Immature natural killer cell (primary cell): ENCODE measurements around the gene NDUFAF7. TPM values are rescaled to one million over a fixed set of nuclear protein-coding genes. Genes with fewer than 3 reads are reported as not detected.

Experiments used
- DNase-seq, 3 donors: peaks; one replicate each; pipeline ENCODE4 v3.0.0; 2022; ENCODE audit warnings: mixed read lengths in 1 of 3
- H3K27ac Mint-ChIP-seq, 6 donors: one replicate each; pipeline ENCODE4 v1.8.0; 2020; ENCODE audit warnings: mixed read lengths in 6 of 6, mild to moderate bottlenecking in 5 of 6, inconsistent platforms in 4 of 6, moderate library complexity in 3 of 6
- H3K27me3 Mint-ChIP-seq, 3 donors: one replicate each; pipeline ENCODE4 v1.8.0; 2020 to 2021; ENCODE audit warnings: low read depth in 3 of 3, mild to moderate bottlenecking in 3 of 3, mixed read lengths in 3 of 3, moderate library complexity in 3 of 3, inconsistent platforms in 1 of 3
- H3K36me3 Mint-ChIP-seq, 3 donors: one replicate each; pipeline ENCODE4 v1.8.0; 2020; ENCODE audit warnings: mixed read lengths in 3 of 3, inconsistent platforms in 2 of 3, mild to moderate bottlenecking in 2 of 3
- H3K4me1 Mint-ChIP-seq, 2 donors: one replicate each; pipeline ENCODE4 v1.8.0; 2020; ENCODE audit warnings: inconsistent platforms in 2 of 2, mild to moderate bottlenecking in 2 of 2, mixed read lengths in 2 of 2, moderate library complexity in 1 of 2
- H3K4me3 Mint-ChIP-seq, 5 donors: one replicate each; pipeline ENCODE4 v1.8.0; 2020; ENCODE audit warnings: mild to moderate bottlenecking in 5 of 5, mixed read lengths in 5 of 5, inconsistent platforms in 3 of 5, moderate library complexity in 3 of 5
- H3K9me3 Mint-ChIP-seq, 6 donors: one replicate each; pipeline ENCODE4 v1.8.0; 2020; ENCODE audit warnings: mild to moderate bottlenecking in 6 of 6, mixed read lengths in 6 of 6, inconsistent platforms in 4 of 6, moderate library complexity in 3 of 6
- polyA plus RNA-seq, 3 donors: library from polyadenylated mRNA; unstranded; fragments of 300-500 nt; fragmentation: Illumina TruSeq; gene quantifications; one replicate each; pipeline ENCODE4 v1.2.3, GENCODE V29; 2021

Gene NDUFAF7
- polyA plus RNA-seq, 3 donors from 2014 or later, result 5.9 to 8.1 (median 7.7) TPM

GRCh38 chr2:37228788-37229187 lies 2.7 kb upstream of the NDUFAF7 start:
- H3K4me3 Mint-ChIP-seq, result no peak overlapping the region
- DNase-seq, result no peak

GRCh38 chr2:37230581-37230980 lies 877 bp upstream of the NDUFAF7 start:
- Mint-ChIP-seq H3K9me3 (no peaks in the 10 kb centered on the region), H3K4me3 (no peak overlapping the region), H3K27ac (no peak overlapping the region), H3K4me1 (peaks cover 8 to 33% of the 10 kb centered on the region in 2 donors), H3K27me3 (peaks cover 0 to 3% (median 0%) of the 10 kb centered on the region in 3 donors), H3K36me3 (peaks cover 15 to 18% (median 15%) of the 10 kb centered on the region in 3 donors)
- no peak for DNase-seq

More at GRCh38 chr2:37228788-37229187, 2.7 kb upstream of the NDUFAF7 start:
- Mint-ChIP-seq H3K9me3 (no peaks in the 10 kb centered on the region), H3K4me1 (peaks cover 11 to 36% of the 10 kb centered on the region in 2 donors), H3K27ac (peak overlapping the region in 1 of 6 donors; percentile 26), H3K36me3 (peaks cover 7 to 19% (median 9%) of the 10 kb centered on the region in 3 donors), H3K27me3 (peaks cover 0 to 3% (median 0%) of the 10 kb centered on the region in 3 donors)

GRCh38 chr2:37232131-37232933 lies 874 bp downstream of the NDUFAF7 start:
- Mint-ChIP-seq H3K27ac (no peak overlapping the region), H3K9me3 (no peaks in the 10 kb centered on the region), H3K4me1 (peaks cover 8 to 20% of the 10 kb centered on the region in 2 donors), H3K36me3 (peaks cover 15 to 20% (median 15%) of the 10 kb centered on the region in 3 donors), H3K4me3 (no peak overlapping the region), H3K27me3 (peaks cover 0 to 3% (median 0%) of the 10 kb centered on the region in 3 donors)
- DNase-seq, result no peak

GRCh38 chr2:37243435-37243834 lies 12.0 kb downstream of the NDUFAF7 start:
- H3K36me3 Mint-ChIP-seq, result peaks cover 18 to 48% (median 27%) of the 10 kb centered on the region in 3 donors

GRCh38 chr2:37244017-37244416 lies 12.6 kb downstream of the NDUFAF7 start:
- Mint-ChIP-seq H3K4me3 (no peak overlapping the region), H3K27me3 (no peaks in the 10 kb centered on the region)

More at GRCh38 chr2:37243435-37243834, 12.0 kb downstream of the NDUFAF7 start:
- no peaks in the 10 kb centered on the region for H3K4me1 Mint-ChIP-seq
- H3K9me3 Mint-ChIP-seq, result no peaks in the 10 kb centered on the region
- peak overlapping the region in 4 of 6 donors; percentile 20 to 65 (median 36) for H3K27ac Mint-ChIP-seq
- H3K4me3 Mint-ChIP-seq, result no peak overlapping the region
- DNase-seq, result no peak
- H3K27me3 Mint-ChIP-seq, result no peaks in the 10 kb centered on the region

GRCh38 chr2:37244755-37245154 lies 13.3 kb downstream of the NDUFAF7 start:
- DNase-seq, result no peak
- Mint-ChIP-seq H3K27me3 (no peaks in the 10 kb centered on the region), H3K4me3 (no peak overlapping the region), H3K4me1 (no peaks in the 10 kb centered on the region), H3K9me3 (no peaks in the 10 kb centered on the region), H3K27ac (no peak overlapping the region), H3K36me3 (peaks cover 22 to 49% (median 33%) of the 10 kb centered on the region in 3 donors)

More at GRCh38 chr2:37244017-37244416, 12.6 kb downstream of the NDUFAF7 start:
- Mint-ChIP-seq H3K27ac (no peak overlapping the region), H3K36me3 (peaks cover 22 to 46% (median 29%) of the 10 kb centered on the region in 3 donors), H3K4me1 (no peaks in the 10 kb centered on the region), H3K9me3 (no peaks in the 10 kb centered on the region)
- no peak for DNase-seq

- Mint-ChIP-seq H3K4me1 (no peaks in the 10 kb centered on the region), H3K27ac (peak overlapping the region in 2 of 6 donors; percentile 2 to 29), H3K4me3 (no peak overlapping the region), H3K36me3 (peaks cover 22 to 48% (median 37%) of the 10 kb centered on the region in 3 donors), H3K9me3 (no peaks in the 10 kb centered on the region), H3K27me3 (no peaks in the 10 kb centered on the region)
- DNase-seq, result no peak
These were observed 14.7 kb downstream of the NDUFAF7 start for GRCh38 chr2:37246205-37246604.

GRCh38 chr2:37250869-37251740 lies 19.6 kb downstream of the NDUFAF7 start:
- no peaks in the 10 kb centered on the region for H3K9me3 Mint-ChIP-seq
- H3K36me3 Mint-ChIP-seq, result peaks cover 19 to 48% (median 41%) of the 10 kb centered on the region in 3 donors
- no peaks in the 10 kb centered on the region for H3K4me1 Mint-ChIP-seq
- peak overlapping the region in 2 of 6 donors; percentile 3 to 8 for H3K27ac Mint-ChIP-seq
- H3K4me3 Mint-ChIP-seq, result no peak overlapping the region
- no peaks in the 10 kb centered on the region for H3K27me3 Mint-ChIP-seq
- no peak for DNase-seq

GRCh38 chr2:37262522-37262921 lies 31.1 kb downstream of the NDUFAF7 start:
- Mint-ChIP-seq H3K27ac (no peak overlapping the region), H3K4me3 (no peak overlapping the region), H3K36me3 (peaks cover 4 to 20% (median 6%) of the 10 kb centered on the region in 3 donors), H3K9me3 (no peaks in the 10 kb centered on the region), H3K4me1 (no peaks in the 10 kb centered on the region), H3K27me3 (no peaks in the 10 kb centered on the region)
- no peak for DNase-seq

GRCh38 chr2:37263839-37264238 lies 32.4 kb downstream of the NDUFAF7 start:
- H3K36me3 Mint-ChIP-seq, result peaks cover 8 to 27% (median 9%) of the 10 kb centered on the region in 3 donors
- H3K9me3 Mint-ChIP-seq, result no peaks in the 10 kb centered on the region
- H3K4me3 Mint-ChIP-seq, result no peak overlapping the region
- peak overlapping the region in 2 of 6 donors; percentile 17 to 51 for H3K27ac Mint-ChIP-seq
- no peaks in the 10 kb centered on the region for H3K27me3 Mint-ChIP-seq
- H3K4me1 Mint-ChIP-seq, result no peaks in the 10 kb centered on the region
- no peak for DNase-seq

- DNase-seq, result no peak
- Mint-ChIP-seq H3K4me3 (no peak overlapping the region), H3K4me1 (no peaks in the 10 kb centered on the region), H3K27me3 (no peaks in the 10 kb centered on the region), H3K9me3 (no peaks in the 10 kb centered on the region), H3K27ac (no peak overlapping the region), H3K36me3 (peaks cover 18 to 36% (median 36%) of the 10 kb centered on the region in 3 donors)
These were observed 36.2 kb downstream of the NDUFAF7 start for GRCh38 chr2:37267685-37268084.

GRCh38 chr2:37268111-37268510 lies 36.7 kb downstream of the NDUFAF7 start:
- Mint-ChIP-seq H3K9me3 (no peaks in the 10 kb centered on the region), H3K27me3 (no peaks in the 10 kb centered on the region), H3K27ac (peak overlapping the region in 1 of 6 donors; percentile 5), H3K4me3 (no peak overlapping the region), H3K36me3 (peaks cover 18 to 37% (median 36%) of the 10 kb centered on the region in 3 donors), H3K4me1 (no peaks in the 10 kb centered on the region)
- no peak for DNase-seq

GRCh38 chr2:37271376-37272067 lies 40.1 kb downstream of the NDUFAF7 start:
- no peak for DNase-seq
- Mint-ChIP-seq H3K9me3 (no peaks in the 10 kb centered on the region), H3K27me3 (no peaks in the 10 kb centered on the region), H3K4me1 (no peaks in the 10 kb centered on the region), H3K36me3 (peaks cover 18 to 45% (median 24%) of the 10 kb centered on the region in 3 donors), H3K27ac (peak overlapping the region in 1 of 6 donors; percentile 76), H3K4me3 (no peak overlapping the region)
